NCI-H128 (cell line): ENCODE data around the gene DUSP11.
"Not testable (repeated sequence)": the region's sequence is repeated elsewhere in the genome, so short reads cannot be mapped to it uniquely, and the experiment has no call there.

ENCODE experiments used
- DNase-seq: peaks from one replicate; lab custom pipeline; 2025; ENCODE audit not compliant: unreplicated experiment; lab: John Stamatoyannopoulos, UW

Gene DUSP11

GRCh38 chr2:73718851-73719621, 60.9 kb downstream of the DUSP11 start:
- no peak for DNase-seq

DNA sequence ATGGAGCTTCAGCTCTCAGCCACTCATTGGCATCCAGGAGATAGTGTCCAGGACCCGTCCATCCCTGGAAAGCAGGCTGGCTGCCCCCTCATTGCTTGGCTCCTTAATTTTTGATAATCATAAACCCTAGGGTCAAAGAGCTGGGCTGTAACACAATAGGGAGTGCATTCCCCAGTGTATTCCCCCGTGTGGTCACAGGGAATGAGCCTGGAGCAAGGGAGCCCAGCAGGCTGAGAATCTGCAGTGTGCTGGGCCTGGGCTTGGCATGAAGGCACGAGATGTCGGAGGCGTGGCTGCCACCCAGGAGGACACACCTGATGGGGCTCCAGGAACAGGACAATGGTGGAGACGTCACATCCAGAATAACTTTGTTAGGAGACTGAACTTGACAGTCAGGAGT, 61.5 kb downstream of the DUSP11 start:
- DNase-seq: no peak

DNA sequence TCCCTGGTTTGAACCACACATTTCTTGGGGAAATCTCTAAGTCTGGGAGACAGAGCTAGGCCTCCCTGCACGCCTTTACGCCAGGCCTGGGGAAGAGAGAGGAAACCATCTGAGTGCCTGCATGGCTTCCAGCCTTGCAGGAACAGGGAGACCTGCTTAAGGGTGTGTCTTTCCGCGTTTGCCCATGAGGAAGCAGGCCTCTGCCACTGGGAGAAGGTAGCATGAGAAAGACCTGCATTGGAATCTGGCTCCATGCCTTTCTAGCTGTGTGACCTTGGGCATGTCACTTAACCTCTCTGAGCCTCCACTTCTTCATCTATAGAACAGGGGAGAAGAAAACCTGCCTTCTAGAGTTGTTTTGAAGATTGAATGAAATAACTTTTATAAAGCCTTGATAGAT, 62.2 kb downstream of the DUSP11 start:
- not testable (repeated sequence) for DNase-seq

DNA sequence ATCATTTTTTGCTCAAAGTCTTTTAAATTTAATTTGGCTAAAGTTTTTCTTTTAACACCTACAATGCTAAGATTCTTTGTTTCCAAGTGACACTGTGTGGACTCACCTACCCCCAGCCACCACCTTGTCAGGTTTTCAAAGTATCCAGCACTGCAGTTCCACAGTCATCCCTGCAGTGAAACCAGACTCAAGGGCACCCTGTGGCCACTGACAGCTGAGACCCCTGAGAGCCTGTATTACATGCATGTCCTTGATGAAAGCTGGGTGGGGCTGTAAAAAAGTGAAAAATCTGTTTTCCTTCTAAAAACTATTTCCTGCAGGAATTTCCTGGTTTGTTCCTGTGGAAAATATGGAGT, 62.7 kb downstream of the DUSP11 start:
- no peak for DNase-seq

- no peak for DNase-seq
Observed at GRCh38 chr2:73716543-73717250, 63.2 kb downstream of the DUSP11 start.

DNA sequence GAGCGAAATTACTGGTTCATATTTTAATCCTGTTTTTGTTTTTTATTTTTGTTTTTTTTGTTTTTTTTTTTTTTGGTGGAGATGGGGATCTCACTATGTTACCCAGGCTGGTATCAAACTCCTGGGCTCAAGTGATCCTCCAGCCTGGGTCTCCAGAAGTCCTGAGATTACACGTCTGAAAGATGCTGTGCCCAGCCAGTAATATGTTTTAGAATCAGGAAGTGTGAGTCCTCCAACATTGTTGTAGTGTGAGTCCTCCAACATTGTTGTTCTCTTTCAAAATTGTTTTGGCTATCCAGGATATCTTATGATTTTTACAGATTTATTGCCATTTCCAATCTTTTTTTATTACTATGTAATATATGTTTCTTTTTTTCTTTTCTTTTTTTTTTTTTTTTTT, 65.8 kb downstream of the DUSP11 start:
- no peak for DNase-seq
